GM12878 (cell line): ENCODE results near the gene POU2F1. TPM values are rescaled to one million over a fixed set of nuclear protein-coding genes. Genes with fewer than 3 reads are reported as not detected.

Experiments
- E2F4 ChIP-seq: IDR thresholded peaks from 2 replicates; pipeline ENCODE4 v1.6.1; 2012; ENCODE audit warnings: low read depth, low read length, improper control_type of control experiment
- ESRRA ChIP-seq: IDR thresholded peaks from 2 replicates; pipeline ENCODE4 v1.6.1; 2012; ENCODE audit warnings: mild to moderate bottlenecking, low read length, improper control_type of control experiment
- FOXK2 ChIP-seq: fragments of 450-650 bp; IDR thresholded peaks from 2 replicates; pipeline ENCODE4 v1.6.1; 2017; ENCODE audit warnings: mild to moderate bottlenecking, moderate library complexity
- HCFC1 ChIP-seq: fragments of 150-350 bp; IDR thresholded peaks from 2 replicates; pipeline ENCODE4 v1.6.1; 2014; ENCODE audit warnings: low read length
- HSF1 ChIP-seq: fragments of 150-350 bp; IDR thresholded peaks from 2 replicates; pipeline ENCODE4 v1.6.1; 2014; ENCODE audit warnings: mild to moderate bottlenecking, low read depth, low read length
- MEF2A ChIP-seq: IDR thresholded peaks from 2 replicates; pipeline ENCODE4 v1.6.1; 2011; ENCODE audit warnings: low read depth, mild to moderate bottlenecking, low read length, moderate library complexity; ENCODE audit not compliant: insufficient read depth
- MXI1 ChIP-seq: fragments of 150-350 bp; IDR thresholded peaks from 2 replicates; pipeline ENCODE4 v1.6.1; 2011; ENCODE audit warnings: low read depth, mild to moderate bottlenecking, inconsistent platforms, low read length, improper control_type of control experiment
- MYB ChIP-seq: fragments of 150-350 bp; IDR thresholded peaks from 2 replicates; pipeline ENCODE4 v1.6.1; 2014; ENCODE audit warnings: mild to moderate bottlenecking, low read depth, low read length, borderline replicate concordance
- MYC ChIP-seq: IDR thresholded peaks from 2 replicates; pipeline ENCODE4 v1.6.1; 2011; ENCODE audit warnings: mild to moderate bottlenecking, low read length, moderate library complexity, inconsistent platforms; ENCODE audit not compliant: insufficient read depth, insufficient replicate concordance, insufficient read length, severe bottlenecking
- NFYB ChIP-seq: IDR thresholded peaks from 2 replicates; pipeline ENCODE4 v1.6.1; 2011; ENCODE audit warnings: low read depth, mild to moderate bottlenecking, low read length, improper control_type of control experiment, moderate library complexity; ENCODE audit not compliant: insufficient read depth
- NKRF ChIP-seq: fragments of 450-650 bp; conservative IDR thresholded peaks from 2 replicates; pipeline ENCODE4 v1.6.1; 2017; ENCODE audit warnings: mild to moderate bottlenecking, moderate library complexity
- NR2C1 ChIP-seq: fragments of 450-650 bp; IDR thresholded peaks from 2 replicates; pipeline ENCODE4 v1.6.1; 2017; ENCODE audit warnings: antibody characterized with exemption, mild to moderate bottlenecking, moderate library complexity
- REST ChIP-seq: IDR thresholded peaks from 2 replicates; pipeline ENCODE4 v1.6.1; 2012; ENCODE audit warnings: mild to moderate bottlenecking, low read depth, low read length
- SMAD1 ChIP-seq: fragments of 450-650 bp; IDR thresholded peaks from 2 replicates; pipeline ENCODE4 v1.6.1; 2018; ENCODE audit warnings: mild to moderate bottlenecking, low read depth; ENCODE audit not compliant: partially characterized antibody
- TBL1XR1 ChIP-seq: IDR thresholded peaks from 2 replicates; pipeline ENCODE4 v1.6.1; 2012; ENCODE audit warnings: low read depth, low read length, improper control_type of control experiment
- WRNIP1 ChIP-seq: IDR thresholded peaks from 2 replicates; pipeline ENCODE4 v1.6.1; 2011; ENCODE audit warnings: low read depth, low read length, improper control_type of control experiment, borderline replicate concordance
- ZBTB4 ChIP-seq: fragments of 450-650 bp; formaldehyde crosslinking; IDR thresholded peaks from 2 replicates; pipeline ENCODE4 v1.4.0; 2022; ENCODE audit warnings: mild to moderate bottlenecking, moderate library complexity
- ZZZ3 ChIP-seq: IDR thresholded peaks from 2 replicates; pipeline ENCODE4 v1.6.1; 2011; ENCODE audit warnings: low read depth; ENCODE audit not compliant: control insufficient read depth, insufficient read length
- polyA plus RNA-seq, 11 experiments: library from polyadenylated mRNA; depleted of rRNA in 4 of 11; unstranded in 6 of 11; stranded (reverse) in 5 of 11; fragments of >200 nt; fragmentation: Nextera tagmentation in 4 of 11; fragmentation: Illumina TruSeq in 1 of 11; extraction: Ambion mirVana in 4 of 11; extraction: Trizol in 1 of 11; gene quantifications; 1 replicate in 1 of 11; 2 replicates in 10 of 11; pipeline versions ENCODE4 v1.2.1 to v1.2.3, GENCODE V29; 2011 to 2016; ENCODE audit warnings: inconsistent platforms in 2 of 11, missing spikeins in 2 of 11, low read depth in 1 of 11
- total RNA-seq, 4 experiments: library from RNA; depleted of rRNA in 3 of 4; stranded (reverse); fragments of >200 nt in 3 of 4; fragmentation: Illumina TruSeq in 1 of 4; extraction: Trizol in 1 of 4; gene quantifications; 2 replicates each; pipeline versions ENCODE4 v1.2.1 to v1.2.3, GENCODE V29; 2013 to 2021

POU2F1 gene
- total and polyA plus RNA-seq, 10 of the 15 experiments (the other 5 are each of a cell fraction or from before 2014, with no cell fraction given), result 2.5 to 21.7 (median 12.5) TPM

GRCh38 chr1:167328816-167329483, 108.3 kb downstream of the POU2F1 start (continued):
- TF ChIP-seq REST (no peak), WRNIP1 (no peak), ESRRA (no peak), ZZZ3 (no peak), MXI1 (peak; percentile 5; the same call in 1 of the 2 replicates), NFYB (no peak), NKRF (no peak), E2F4 (no peak), MYB (no peak), FOXK2 (no peak), SMAD1 (peak; percentile 48), NR2C1 (no peak), MYC (no peak), MEF2A (no peak), TBL1XR1 (0 out of 2 replicates have a peak, but pooled peaks have one; percentile 60), ZBTB4 (no peak), HCFC1 (no peak), HSF1 (no peak)
